ENCODE measurements around the gene PGLYRP3. TPM values are rescaled to one million over a fixed set of nuclear protein-coding genes. Genes with fewer than 3 reads are reported as not detected.

PGLYRP3 gene
- total RNA-seq, 2 donors from 2014 or later = not detected

DNA sequence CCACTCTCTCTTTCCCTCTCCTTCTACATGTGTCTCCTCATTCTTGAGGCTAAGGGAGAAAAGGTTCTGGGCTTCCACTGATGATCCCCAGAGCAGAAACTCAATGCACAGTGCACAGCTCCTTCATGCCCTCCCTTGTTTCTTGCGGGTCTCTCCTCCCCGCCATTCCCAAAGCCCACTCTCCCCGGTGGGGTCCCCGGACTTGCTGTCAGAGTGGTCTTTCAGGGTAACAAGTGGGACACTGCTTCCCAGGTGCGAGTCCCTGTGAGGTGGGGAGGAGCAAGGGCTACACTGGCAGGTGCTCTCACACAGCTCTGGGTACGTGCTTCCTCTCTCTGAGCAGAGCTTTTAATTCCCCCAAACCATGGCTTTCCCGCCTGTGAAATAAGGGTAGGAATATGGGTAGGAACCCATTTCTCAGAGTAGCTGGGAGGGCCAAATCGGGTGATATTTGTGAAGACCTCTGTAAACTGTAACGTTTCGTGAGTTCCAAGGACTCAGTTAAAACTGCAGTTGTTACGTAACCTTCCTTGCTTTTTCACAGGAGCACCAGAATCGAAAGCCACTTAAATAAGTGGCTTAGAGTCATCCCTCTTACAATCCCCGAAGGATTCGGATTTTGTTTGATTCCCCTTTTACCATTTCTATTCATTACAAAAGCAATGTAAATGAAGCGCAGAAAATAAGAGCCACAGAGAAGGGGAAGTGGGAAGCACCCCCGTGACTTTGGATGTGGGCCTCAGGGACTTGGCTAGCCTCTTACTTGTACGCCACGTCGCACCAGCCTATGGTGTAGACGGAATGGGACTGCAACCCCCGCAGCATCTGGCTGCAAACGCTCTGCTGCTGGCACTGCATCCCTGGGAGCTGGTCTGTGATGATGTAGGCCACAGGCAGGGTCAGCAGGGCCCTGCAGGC lies 6.2 kb downstream of the PGLYRP3 start:
- TF ChIP-seq, protein P1, sequence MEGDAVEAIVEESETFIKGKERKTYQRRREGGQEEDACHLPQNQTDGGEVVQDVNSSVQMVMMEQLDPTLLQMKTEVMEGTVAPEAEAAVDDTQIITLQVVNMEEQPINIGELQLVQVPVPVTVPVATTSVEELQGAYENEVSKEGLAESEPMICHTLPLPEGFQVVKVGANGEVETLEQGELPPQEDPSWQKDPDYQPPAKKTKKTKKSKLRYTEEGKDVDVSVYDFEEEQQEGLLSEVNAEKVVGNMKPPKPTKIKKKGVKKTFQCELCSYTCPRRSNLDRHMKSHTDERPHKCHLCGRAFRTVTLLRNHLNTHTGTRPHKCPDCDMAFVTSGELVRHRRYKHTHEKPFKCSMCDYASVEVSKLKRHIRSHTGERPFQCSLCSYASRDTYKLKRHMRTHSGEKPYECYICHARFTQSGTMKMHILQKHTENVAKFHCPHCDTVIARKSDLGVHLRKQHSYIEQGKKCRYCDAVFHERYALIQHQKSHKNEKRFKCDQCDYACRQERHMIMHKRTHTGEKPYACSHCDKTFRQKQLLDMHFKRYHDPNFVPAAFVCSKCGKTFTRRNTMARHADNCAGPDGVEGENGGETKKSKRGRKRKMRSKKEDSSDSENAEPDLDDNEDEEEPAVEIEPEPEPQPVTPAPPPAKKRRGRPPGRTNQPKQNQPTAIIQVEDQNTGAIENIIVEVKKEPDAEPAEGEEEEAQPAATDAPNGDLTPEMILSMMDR (IDR thresholded peaks at IDR 0.05) = no peak
- Histone ChIP-seq H3K27ac (no peak overlapping the region), H3K4me1 (no peaks in the 10 kb centered on the region), H3K36me3 (no peaks in the 10 kb centered on the region), H3K9ac (ENCODE audit: low read depth in 2 of 2, low read length in 2 of 2) (no peak overlapping the region), H3K4me3 (no peak overlapping the region), H3K27me3 (no peaks in the 10 kb centered on the region), H3K9me3 (no peaks in the 10 kb centered on the region)
- no peak for DNase-seq
- intact Hi-C loops (cut with DNase I) = no loop called here

DNA sequence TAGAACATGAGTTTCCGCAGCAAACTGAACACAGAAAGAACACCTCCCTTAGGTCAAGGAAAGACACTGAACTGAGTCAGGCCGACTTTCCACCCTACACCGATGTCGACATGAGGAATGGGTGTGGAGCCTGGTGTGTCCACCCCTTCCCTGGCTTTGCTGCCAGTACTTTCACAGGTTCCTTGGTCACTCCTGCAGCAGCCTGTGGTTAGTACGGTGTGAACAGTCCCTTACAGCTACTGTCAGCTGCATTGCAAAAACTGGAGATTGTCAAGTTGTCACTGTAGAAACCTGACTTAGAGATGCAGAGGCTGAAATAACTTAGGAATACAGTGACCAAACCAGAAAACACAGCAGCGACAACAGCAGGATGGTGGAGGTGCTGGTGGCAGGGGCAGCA lies 7.1 kb downstream of the PGLYRP3 start:
- H3K27me3 ChIP-seq = no peaks in the 10 kb centered on the region
- TF ChIP-seq, protein P1 (IDR thresholded peaks at IDR 0.05) = no peak
- H3K9me3 ChIP-seq = no peaks in the 10 kb centered on the region
- no peak overlapping the region for H3K9ac ChIP-seq (ENCODE audit: low read depth in 2 of 2, low read length in 2 of 2)
- intact Hi-C loops (cut with DNase I) = no loop called here
- H3K4me3 ChIP-seq = no peak overlapping the region
- H3K27ac ChIP-seq = no peak overlapping the region
- DNase-seq = no peak
- no peaks in the 10 kb centered on the region for H3K36me3 ChIP-seq
- H3K4me1 ChIP-seq = no peaks in the 10 kb centered on the region

DNA sequence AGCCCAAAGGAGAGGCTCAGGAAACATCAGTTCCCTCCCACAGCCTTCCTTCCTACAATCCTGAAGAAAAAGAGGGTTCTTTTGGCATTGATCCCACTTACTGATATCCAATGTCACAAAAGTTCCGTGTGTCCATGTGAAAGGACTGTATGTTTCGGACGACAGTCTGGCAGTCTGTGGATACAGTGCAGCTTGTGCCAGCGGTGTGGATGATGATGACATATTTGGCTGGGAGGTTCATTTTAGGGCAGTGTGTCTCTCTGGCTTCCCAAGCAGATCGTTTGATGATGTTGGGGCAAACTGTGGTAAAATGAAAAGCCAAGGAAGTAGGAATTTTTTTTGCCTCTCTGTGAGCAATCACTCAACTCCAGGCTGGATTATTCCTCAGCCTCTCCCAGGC lies 10.4 kb downstream of the PGLYRP3 start:
- TF ChIP-seq, protein P1 (IDR thresholded peaks at IDR 0.05) = no peak
- Histone ChIP-seq H3K36me3 (no peaks in the 10 kb centered on the region), H3K9me3 (no peaks in the 10 kb centered on the region), H3K4me1 (no peaks in the 10 kb centered on the region), H3K9ac (ENCODE audit: low read depth in 2 of 2, low read length in 2 of 2) (no peak overlapping the region), H3K27me3 (no peaks in the 10 kb centered on the region), H3K27ac (no peak overlapping the region), H3K4me3 (no peak overlapping the region)
- no peak for DNase-seq
- intact Hi-C loops (cut with DNase I) = no loop called here

- no peaks in the 10 kb centered on the region for H3K27me3 ChIP-seq
- no peak overlapping the region for H3K27ac ChIP-seq
- TF ChIP-seq, protein P1 (IDR thresholded peaks at IDR 0.05) = no peak
- no peaks in the 10 kb centered on the region for H3K36me3 ChIP-seq
- H3K9me3 ChIP-seq = no peaks in the 10 kb centered on the region
- no peak overlapping the region for H3K4me3 ChIP-seq
- no peaks in the 10 kb centered on the region for H3K4me1 ChIP-seq
- no peak overlapping the region for H3K9ac ChIP-seq (ENCODE audit: low read depth in 2 of 2, low read length in 2 of 2)
- intact Hi-C loops (cut with DNase I) = no loop called here
- DNase-seq = no peak
Measured at GRCh38 chr1:153293851-153294250, 18.9 kb downstream of the PGLYRP3 start.

DNA sequence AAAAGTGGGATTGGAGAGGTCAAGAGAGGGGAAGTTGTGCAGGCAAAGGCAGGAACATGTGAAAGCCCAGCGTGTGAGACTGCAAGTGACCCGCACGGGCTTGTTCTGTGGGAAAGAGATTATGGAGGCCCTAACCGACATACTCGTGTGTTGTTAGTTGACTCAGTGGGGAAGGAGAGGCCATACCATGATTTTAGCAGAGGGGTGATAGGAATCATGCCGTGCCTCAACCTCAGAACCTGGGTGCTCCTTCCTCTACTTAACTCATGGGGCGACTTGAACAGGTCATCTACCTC lies 19.3 kb downstream of the PGLYRP3 start:
- Histone ChIP-seq H3K9me3 (no peaks in the 10 kb centered on the region), H3K27me3 (no peaks in the 10 kb centered on the region), H3K4me3 (no peak overlapping the region), H3K36me3 (no peaks in the 10 kb centered on the region), H3K4me1 (no peaks in the 10 kb centered on the region), H3K9ac (ENCODE audit: low read depth in 2 of 2, low read length in 2 of 2) (no peak overlapping the region), H3K27ac (no peak overlapping the region)
- TF ChIP-seq, protein P1 (IDR thresholded peaks at IDR 0.05) = no peak
- no peak for DNase-seq
- intact Hi-C loops (cut with DNase I) = no loop called here

Measured in colonic mucosa (tissue), 4 donors.